ENCODE data around the gene KCNS1.

DNA sequence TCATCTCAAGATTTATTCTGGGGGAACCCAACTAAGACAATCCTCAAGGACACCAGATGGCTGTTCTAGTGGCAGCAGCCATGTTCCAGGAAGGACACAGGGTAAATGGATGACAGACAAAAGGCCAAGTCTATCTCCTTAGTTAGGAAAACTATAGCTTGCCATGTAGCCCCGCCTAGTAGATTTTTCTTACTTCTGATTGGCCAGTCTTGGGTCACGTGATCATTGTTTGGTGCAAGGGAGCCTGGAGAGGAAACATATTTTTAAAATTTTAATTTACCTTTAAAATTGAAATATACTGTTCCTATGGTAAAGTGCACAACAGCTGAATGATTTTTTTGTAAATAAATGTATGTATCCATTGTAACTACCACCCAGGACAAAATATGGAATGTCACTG is 4.4 kb upstream of the KCNS1 start:
- TF ChIP-seq, protein P1, sequence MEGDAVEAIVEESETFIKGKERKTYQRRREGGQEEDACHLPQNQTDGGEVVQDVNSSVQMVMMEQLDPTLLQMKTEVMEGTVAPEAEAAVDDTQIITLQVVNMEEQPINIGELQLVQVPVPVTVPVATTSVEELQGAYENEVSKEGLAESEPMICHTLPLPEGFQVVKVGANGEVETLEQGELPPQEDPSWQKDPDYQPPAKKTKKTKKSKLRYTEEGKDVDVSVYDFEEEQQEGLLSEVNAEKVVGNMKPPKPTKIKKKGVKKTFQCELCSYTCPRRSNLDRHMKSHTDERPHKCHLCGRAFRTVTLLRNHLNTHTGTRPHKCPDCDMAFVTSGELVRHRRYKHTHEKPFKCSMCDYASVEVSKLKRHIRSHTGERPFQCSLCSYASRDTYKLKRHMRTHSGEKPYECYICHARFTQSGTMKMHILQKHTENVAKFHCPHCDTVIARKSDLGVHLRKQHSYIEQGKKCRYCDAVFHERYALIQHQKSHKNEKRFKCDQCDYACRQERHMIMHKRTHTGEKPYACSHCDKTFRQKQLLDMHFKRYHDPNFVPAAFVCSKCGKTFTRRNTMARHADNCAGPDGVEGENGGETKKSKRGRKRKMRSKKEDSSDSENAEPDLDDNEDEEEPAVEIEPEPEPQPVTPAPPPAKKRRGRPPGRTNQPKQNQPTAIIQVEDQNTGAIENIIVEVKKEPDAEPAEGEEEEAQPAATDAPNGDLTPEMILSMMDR (conservative IDR thresholded peaks at IDR 0.05; ENCODE audit: low read depth, low read length) = no peak
- TF ChIP-seq EZH2 (IDR thresholded peaks at IDR 0.05; ENCODE audit: low read length, unreplicated experiment) = no peak
- TF ChIP-seq EZH2phosphoT487 (IDR thresholded peaks at IDR 0.05; ENCODE audit: borderline replicate concordance, low read length) = no peak
